GM19372 (cell line): ENCODE data around the gene CPT1B.
"Not testable (repeated sequence)": the region's sequence is repeated elsewhere in the genome, so short reads cannot be mapped to it uniquely, and the experiment has no call there.

Source experiments
- ATAC-seq: cut with Tn5 transposase; IDR thresholded peaks from one replicate; pipeline ENCODE4 v1.9.1; 2021; ENCODE audit warnings: mild to moderate bottlenecking, low read depth, moderate library complexity; ENCODE audit not compliant: unreplicated experiment

The CPT1B gene

DNA sequence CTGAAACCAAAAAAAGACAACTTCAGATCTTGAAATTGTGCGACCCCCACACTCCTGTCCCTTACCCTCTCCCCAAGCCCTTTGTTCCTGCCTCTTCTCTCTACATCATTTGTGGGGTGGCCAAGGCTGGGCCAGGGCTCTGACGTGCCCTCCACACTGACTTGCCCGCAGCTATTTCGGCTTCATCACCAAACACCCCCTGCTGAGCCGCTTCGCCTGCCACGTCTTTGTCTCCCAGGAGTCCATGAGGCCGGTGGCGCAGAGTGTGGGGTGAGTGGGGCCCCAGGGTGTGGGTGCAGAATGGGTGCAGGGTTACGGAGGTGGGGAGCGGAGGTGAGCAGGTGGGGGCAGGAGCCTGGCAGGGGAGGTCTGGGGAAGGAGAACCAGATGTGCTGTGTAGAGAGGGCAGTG is 31.8 kb upstream of the CPT1B start:
- no peak for ATAC-seq

- no peak for ATAC-seq
These were observed 31.4 kb upstream of the CPT1B start for GRCh38 chr22:50609599-50609998.

- ATAC-seq: no peak
These were observed 30.8 kb upstream of the CPT1B start for GRCh38 chr22:50608996-50609395.

DNA sequence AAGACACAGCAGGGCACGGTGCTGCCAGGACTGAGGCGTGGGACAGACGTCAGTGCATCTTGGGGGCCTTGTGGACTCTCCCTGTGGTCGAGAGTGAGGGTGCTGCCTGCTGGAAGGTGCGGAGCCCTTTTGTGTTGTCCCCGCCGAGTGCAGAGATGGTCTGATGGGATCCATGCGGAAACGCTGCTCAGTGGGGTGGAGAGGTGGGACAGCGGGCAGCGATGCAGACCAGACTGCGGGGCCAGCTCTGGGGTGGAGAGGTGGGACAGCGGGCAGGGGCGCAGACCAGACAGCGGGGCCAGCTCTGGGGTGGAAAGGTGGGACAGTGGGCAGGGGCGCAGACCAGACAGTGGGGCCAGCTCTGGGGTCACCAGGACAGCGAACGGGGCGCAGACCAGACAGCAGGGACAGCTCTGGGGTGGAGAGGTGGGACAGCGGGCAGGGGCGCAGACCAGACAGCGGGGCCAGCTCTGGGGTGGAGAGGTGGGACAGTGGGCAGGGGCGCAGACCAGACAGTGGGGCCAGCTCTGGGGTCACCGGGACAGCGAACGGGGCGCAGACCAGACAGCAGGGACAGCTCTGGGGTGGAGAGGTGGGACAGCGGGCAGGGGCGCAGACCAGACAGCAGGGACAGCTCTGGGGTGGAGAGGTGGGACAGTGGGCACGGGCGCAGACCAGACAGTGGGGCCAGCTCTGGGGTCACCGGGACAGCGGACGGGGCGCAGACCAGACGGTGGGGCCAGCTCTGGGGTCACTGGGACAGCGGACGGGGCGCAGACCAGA is 30.0 kb upstream of the CPT1B start:
- ATAC-seq: not testable (repeated sequence)

- no peak for ATAC-seq
These were observed 29.4 kb upstream of the CPT1B start for GRCh38 chr22:50607659-50608020.

- no peak for ATAC-seq
These were observed 28.9 kb upstream of the CPT1B start for GRCh38 chr22:50606946-50607658.

- no peak for ATAC-seq
These were observed 28.1 kb upstream of the CPT1B start for GRCh38 chr22:50606165-50606945.

DNA sequence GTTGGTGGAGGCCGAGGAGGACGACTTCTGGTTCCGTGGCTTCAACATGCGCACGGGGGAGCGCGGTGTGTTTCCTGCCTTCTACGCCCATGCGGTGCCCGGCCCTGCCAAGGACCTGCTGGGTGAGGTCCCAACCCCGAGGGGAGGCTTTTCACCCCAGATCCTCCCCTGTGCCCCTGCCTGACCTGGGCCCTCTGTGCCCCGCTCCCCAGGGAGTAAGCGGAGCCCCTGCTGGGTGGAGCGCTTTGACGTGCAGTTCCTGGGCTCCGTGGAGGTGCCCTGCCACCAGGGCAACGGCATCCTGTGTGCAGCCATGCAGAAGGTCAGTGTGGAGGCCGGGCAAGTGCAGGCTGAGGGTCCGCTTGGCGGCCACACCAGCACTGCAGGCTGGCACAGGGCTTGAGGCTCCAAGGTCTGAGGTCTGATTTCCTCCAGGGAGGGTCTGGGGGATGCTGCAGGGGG is 27.4 kb upstream of the CPT1B start:
- no peak for ATAC-seq

DNA sequence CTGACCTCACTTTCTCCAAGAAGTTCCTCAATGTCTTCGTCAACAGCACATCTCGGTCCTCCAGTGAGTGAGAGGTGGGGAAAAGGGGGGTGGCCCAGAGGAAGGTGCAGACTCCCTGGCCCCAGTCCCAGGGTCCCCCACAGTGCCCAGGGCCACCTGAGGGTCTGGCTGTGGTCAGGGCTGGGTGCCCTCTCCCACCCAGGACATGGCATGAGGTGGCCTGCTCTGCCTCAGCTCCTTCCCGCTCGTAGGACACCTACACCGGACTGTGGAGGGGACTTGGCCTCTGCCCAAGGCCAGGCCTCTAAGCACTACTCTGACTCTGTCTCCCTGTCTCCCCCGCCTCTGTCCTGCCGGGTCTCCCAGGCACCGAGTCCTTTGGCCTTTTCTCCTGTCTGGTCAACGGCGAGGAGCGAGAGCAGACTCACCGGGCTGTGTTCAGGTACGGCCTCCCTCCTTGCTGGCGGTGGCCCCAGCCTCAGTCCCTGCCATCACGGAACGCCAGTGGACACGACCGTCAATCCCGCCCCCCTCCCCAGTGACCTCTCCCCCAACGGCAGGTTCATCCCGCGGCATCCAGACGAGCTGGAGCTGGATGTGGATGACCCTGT is 26.9 kb upstream of the CPT1B start:
- no peak for ATAC-seq

DNA sequence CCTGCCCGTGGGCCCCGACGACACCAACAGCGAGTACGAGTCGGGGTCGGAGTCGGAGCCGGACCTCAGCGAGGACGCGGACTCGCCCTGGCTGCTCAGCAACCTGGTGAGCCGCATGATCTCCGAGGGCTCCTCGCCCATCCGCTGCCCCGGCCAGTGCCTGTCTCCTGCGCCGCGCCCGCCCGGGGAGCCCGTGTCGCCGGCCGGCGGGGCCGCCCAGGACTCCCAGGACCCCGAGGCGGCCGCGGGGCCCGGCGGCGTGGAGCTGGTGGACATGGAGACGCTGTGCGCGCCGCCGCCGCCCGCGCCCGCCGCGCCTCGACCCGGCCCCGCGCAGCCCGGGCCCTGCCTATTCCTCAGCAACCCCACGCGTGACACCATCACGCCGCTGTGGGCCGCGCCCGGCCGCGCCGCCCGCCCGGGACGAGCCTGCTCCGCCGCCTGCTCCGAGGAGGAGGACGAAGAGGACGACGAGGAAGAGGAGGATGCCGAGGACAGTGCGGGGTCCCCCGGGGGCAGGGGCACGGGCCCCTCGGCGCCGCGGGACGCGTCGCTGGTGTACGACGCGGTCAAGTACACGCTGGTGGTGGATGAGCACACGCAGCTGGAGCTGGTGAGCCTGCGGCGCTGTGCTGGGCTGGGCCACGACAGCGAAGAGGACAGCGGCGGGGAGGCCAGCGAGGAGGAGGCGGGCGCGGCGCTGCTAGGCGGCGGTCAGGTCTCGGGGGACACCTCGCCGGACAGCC is 26.2 kb upstream of the CPT1B start:
- ATAC-seq: no peak

- no peak for ATAC-seq
These were observed 25.5 kb upstream of the CPT1B start for GRCh38 chr22:50603511-50604255.

- ATAC-seq: no peak
These were observed 24.1 kb upstream of the CPT1B start for GRCh38 chr22:50602338-50602700.

GRCh38 chr22:50601669-50602337 is 23.6 kb upstream of the CPT1B start:
- ATAC-seq: no peak

DNA sequence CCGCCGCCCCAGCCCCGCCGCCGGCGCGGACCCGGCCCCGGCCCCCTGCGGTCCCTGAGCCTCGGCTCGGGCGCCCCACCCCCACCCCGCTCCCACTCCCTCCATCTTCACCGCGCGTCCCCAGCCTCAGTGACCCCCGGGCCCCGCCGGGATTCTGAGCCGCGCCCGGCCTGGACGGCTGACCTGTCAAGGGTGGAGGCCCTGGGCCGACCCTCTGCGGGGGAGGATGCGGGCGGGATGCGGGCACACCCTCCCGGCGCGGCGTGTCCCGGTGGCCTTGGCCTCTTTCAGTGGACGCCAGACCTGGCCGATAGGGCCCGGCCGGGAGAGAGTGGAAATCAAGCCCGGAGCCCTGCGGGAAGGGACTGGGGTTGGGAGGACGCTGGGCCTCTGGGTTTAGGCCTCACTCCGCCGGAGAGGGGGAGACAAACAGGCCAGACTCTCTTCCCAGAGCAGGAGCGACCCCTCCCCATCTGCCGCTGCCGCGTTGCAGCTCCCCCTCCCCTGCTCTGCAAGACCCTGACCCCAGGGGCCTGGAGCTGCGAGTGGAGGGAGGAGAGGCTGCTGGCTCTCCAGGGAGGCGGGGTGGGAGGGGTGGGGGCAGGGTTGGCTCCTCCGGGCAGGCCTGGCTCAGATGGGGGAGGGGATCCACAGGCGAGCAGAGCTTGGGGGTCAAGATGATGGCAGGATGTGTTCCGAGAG is 22.9 kb upstream of the CPT1B start:
- ATAC-seq: no peak

DNA sequence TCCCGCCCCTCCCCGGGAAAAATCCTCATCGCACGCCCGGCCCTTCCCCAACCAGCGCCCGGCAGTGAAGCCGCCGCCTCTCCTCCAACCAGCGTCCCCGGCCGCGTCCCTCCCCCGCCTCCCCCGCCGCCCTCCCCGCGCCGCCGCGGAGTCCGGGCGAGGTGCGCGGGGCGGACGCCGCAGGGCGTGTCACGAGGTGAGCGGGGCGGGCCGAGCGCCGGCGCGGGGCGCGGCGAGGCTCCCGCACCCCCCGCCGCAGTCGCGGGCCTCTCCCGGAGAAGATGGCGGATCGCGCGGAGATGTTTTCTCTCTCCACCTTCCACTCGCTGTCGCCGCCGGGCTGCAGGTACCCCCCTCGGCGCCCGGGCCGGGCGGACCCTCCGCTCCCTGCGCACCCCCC is 22.3 kb upstream of the CPT1B start, which contains the start of gene MAPK8IP2:
MAPK8IP2 (plus strand) TSS at position 256 of the 400 bp plus-strand sequence; CDS start at position 282, 26 bp downstream.
- ATAC-seq: no peak

DNA sequence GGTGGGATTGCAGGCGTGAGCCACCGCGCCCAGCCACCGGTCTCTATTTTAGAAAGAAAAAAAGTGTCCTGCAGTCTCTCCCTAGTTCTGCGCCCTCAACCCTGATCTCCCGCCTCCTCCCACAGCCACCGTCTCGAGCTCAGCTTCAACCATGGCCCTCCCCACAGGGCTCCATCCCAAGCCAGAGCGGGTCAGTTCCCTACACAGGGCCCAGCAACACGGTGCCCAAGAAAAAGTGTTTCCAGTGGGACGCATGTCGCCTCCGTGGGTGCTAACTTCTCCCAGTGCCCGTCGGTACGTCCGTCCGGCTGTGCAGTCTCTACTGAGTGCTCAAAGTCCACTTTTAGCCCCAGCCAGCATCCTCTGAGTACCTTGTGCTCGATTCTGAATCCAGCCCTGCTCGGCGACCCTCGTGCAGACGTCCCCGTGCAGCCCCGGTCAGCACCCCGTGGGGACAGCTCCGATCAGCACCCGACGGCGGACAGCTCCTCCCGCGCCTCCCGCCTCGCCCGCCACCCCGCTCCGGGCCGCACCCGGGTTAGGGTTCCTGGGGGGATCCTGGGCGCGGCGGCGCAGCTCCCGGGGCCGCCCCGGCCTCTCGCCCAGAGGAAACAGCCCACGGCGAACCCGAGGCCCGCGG is 21.7 kb upstream of the CPT1B start:
- ATAC-seq: no peak

DNA sequence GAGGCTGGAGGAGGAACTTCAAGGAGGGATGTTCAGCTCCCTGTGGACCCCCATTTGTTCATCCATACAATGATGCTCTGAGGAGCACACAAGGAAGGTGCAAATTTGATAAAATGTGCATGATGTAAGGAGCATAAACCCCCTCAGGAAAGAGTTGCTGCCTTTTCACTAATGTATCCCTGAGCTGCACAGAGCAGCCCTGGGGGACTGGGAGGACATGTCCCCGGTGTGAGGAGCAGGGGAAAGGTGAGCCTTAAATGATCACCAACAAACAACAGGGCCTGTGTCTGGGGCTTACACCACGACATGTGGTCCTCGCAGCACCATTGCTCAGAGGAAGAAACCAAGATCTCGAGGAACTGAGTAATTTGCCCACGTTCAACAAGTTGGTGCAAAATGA is 18.9 kb upstream of the CPT1B start:
- ATAC-seq: no peak

- no peak for ATAC-seq
These were observed 17.0 kb upstream of the CPT1B start for GRCh38 chr22:50595189-50595588.
